Measurements from ENCODE around the gene SIDT2. TPM values are rescaled to one million over a fixed set of nuclear protein-coding genes. Genes with fewer than 3 reads are reported as not detected.
"Not testable (repeated sequence)": the region's sequence is repeated elsewhere in the genome, so short reads cannot be mapped to it uniquely, and the experiment has no call there.

SIDT2 gene
- 10 to 100 TPM; 21.5 to 26.0 TPM for total RNA-seq

GRCh38 chr11:117178210-117179034, at the start of gene SIDT2:
SIDT2 (plus strand) TSS chr11:117178743; CDS start chr11:117179264, 521 bp downstream.
- CTCF ChIA-PET, result interaction anchor here (0.7 to 5.1 kb wide), 7 partner anchors 12 to 52 kb away, joined by 3 to 61 read pairs (median 4); partner anchors contain the start of gene PAFAH1B2
- Mint-ChIP-seq H3K36me3 (no peaks in the 10 kb centered on the region), H3K9me3 (no peaks in the 10 kb centered on the region), H3K4me3 (peak within 1 kb of the TSS; percentile 92), H3K27ac (peak within 1 kb of the TSS; percentile 79), H3K27me3 (no peaks in the 10 kb centered on the region), H3K4me1 (ENCODE audit: low read depth) (peaks cover 29% of the 10 kb centered on the region)
- intact Hi-C loops (cut with micrococcal nuclease), result loop anchor here (1.0 kb wide), 2 partner anchors 34 to 52 kb away; partner anchors contain the start of gene PAFAH1B2
- POLR2A ChIA-PET, result interaction anchor here (0.8 to 2.9 kb wide), 6 partner anchors 25 to 80 kb away, joined by 3 to 23 read pairs (median 7); partner anchors contain the start of genes PAFAH1B2, PCSK7 and SIK3
- DNase-seq, result peak; percentile 94

GRCh38 chr11:117130396-117130795, 48.1 kb upstream of the SIDT2 start:
- H3K27ac Mint-ChIP-seq; H3K9me3 Mint-ChIP-seq; H3K27me3 Mint-ChIP-seq; DNase-seq; POLR2A ChIA-PET; H3K36me3 Mint-ChIP-seq; H3K4me3 Mint-ChIP-seq; H3K4me1 Mint-ChIP-seq (ENCODE audit: low read depth); CTCF ChIA-PET: not testable (repeated sequence)
- intact Hi-C loops (cut with micrococcal nuclease), result loop anchor here (5.0 kb wide), 1 partner anchor 77 kb away; no protein-coding TSS in a partner anchor

GRCh38 chr11:117130879-117131278, 47.7 kb upstream of the SIDT2 start:
- no peak overlapping the region for H3K27ac Mint-ChIP-seq
- H3K27me3 Mint-ChIP-seq, result peaks cover 2% of the 10 kb centered on the region
- H3K4me3 Mint-ChIP-seq, result no peak overlapping the region
- ChIA-PET POLR2A (no interaction called here), CTCF (no interaction called here)
- intact Hi-C loops (cut with micrococcal nuclease), result loop anchor here (5.0 kb wide), 1 partner anchor 76 kb away; no protein-coding TSS in a partner anchor
- no peak for DNase-seq
- H3K4me1 Mint-ChIP-seq (ENCODE audit: low read depth), result no peaks in the 10 kb centered on the region
- H3K9me3 Mint-ChIP-seq, result no peaks in the 10 kb centered on the region
- no peaks in the 10 kb centered on the region for H3K36me3 Mint-ChIP-seq

GRCh38 chr11:117134431-117134830, 44.1 kb upstream of the SIDT2 start:
- no peak overlapping the region for H3K4me3 Mint-ChIP-seq
- no peaks in the 10 kb centered on the region for H3K9me3 Mint-ChIP-seq
- intact Hi-C loops (cut with micrococcal nuclease), result loop anchor here (5.0 kb wide), 1 partner anchor 73 kb away; no protein-coding TSS in a partner anchor
- CTCF ChIA-PET, result no interaction called here
- no peaks in the 10 kb centered on the region for H3K36me3 Mint-ChIP-seq
- no peak overlapping the region for H3K27ac Mint-ChIP-seq
- DNase-seq, result no peak
- no peaks in the 10 kb centered on the region for H3K27me3 Mint-ChIP-seq
- no peaks in the 10 kb centered on the region for H3K4me1 Mint-ChIP-seq (ENCODE audit: low read depth)
- POLR2A ChIA-PET, result no interaction called here

GRCh38 chr11:117134979-117135378, 43.6 kb upstream of the SIDT2 start:
- H3K27me3 Mint-ChIP-seq; POLR2A ChIA-PET; CTCF ChIA-PET; H3K36me3 Mint-ChIP-seq; H3K4me1 Mint-ChIP-seq (ENCODE audit: low read depth); H3K4me3 Mint-ChIP-seq; DNase-seq; H3K27ac Mint-ChIP-seq; H3K9me3 Mint-ChIP-seq: not testable (repeated sequence)
- intact Hi-C loops (cut with micrococcal nuclease), result loop anchor here (5.0 kb wide), 1 partner anchor 72 kb away; no protein-coding TSS in a partner anchor

- H3K9me3 Mint-ChIP-seq, H3K27me3 Mint-ChIP-seq: not testable (repeated sequence)
Observed at GRCh38 chr11:117137223-117138086, 41.1 kb upstream of the SIDT2 start.

GRCh38 chr11:117143390-117143789, 35.2 kb upstream of the SIDT2 start:
- Mint-ChIP-seq H3K4me1 (ENCODE audit: low read depth) (peaks cover 36% of the 10 kb centered on the region), H3K9me3 (no peaks in the 10 kb centered on the region), H3K27ac (peak overlapping the region; percentile 90), H3K27me3 (no peaks in the 10 kb centered on the region), H3K36me3 (peaks cover 27% of the 10 kb centered on the region), H3K4me3 (peak overlapping the region; percentile 96)
- ChIA-PET CTCF (interaction anchor here (0.9 to 1.6 kb wide), 5 partner anchors 35 to 384 kb away, joined by 3 to 5 read pairs (median 4); partner anchors contain the start of gene SIDT2), POLR2A (interaction anchor here (0.9 to 2.7 kb wide), 5 partner anchors 23 to 370 kb away, joined by 3 to 23 read pairs (median 4); partner anchors contain the start of gene SIDT2)
- intact Hi-C loops (cut with micrococcal nuclease), result no loop called here
- peak; percentile 39 for DNase-seq

More at GRCh38 chr11:117137223-117138086, 41.1 kb upstream of the SIDT2 start:
- DNase-seq; H3K4me1 Mint-ChIP-seq (ENCODE audit: low read depth); intact Hi-C loops (cut with micrococcal nuclease); CTCF ChIA-PET; POLR2A ChIA-PET; H3K27ac Mint-ChIP-seq; H3K36me3 Mint-ChIP-seq; H3K4me3 Mint-ChIP-seq: not testable (repeated sequence)

GRCh38 chr11:117143871-117144476, 34.6 kb upstream of the SIDT2 start, which contains the start of gene PAFAH1B2:
PAFAH1B2 (plus strand) TSS chr11:117144287; CDS start chr11:117152448, 8,161 bp downstream.
- H3K27ac Mint-ChIP-seq, result peak within 1 kb of the TSS; percentile 90
- no peaks in the 10 kb centered on the region for H3K9me3 Mint-ChIP-seq
- peak; percentile 97 for DNase-seq
- intact Hi-C loops (cut with micrococcal nuclease), result loop anchor here (1.0 kb wide), 1 partner anchor 34 kb away; the partner anchor contains the start of gene SIDT2
- H3K4me1 Mint-ChIP-seq (ENCODE audit: low read depth), result peaks cover 37% of the 10 kb centered on the region
- CTCF ChIA-PET, result interaction anchor here (0.7 to 2.7 kb wide), 12 partner anchors 34 to 384 kb away, joined by 3 to 16 read pairs (median 4); partner anchors contain the start of genes APOA5, PCSK7 and SIDT2
- no peaks in the 10 kb centered on the region for H3K27me3 Mint-ChIP-seq
- peak within 1 kb of the TSS; percentile 96 for H3K4me3 Mint-ChIP-seq
- H3K36me3 Mint-ChIP-seq, result peaks cover 28% of the 10 kb centered on the region
- POLR2A ChIA-PET, result interaction anchor here (0.6 to 2.7 kb wide), 15 partner anchors 15 to 370 kb away, joined by 3 to 23 read pairs (median 4); partner anchors contain the start of genes CEP164 and SIDT2

GRCh38 chr11:117144477-117145392, 33.8 kb upstream of the SIDT2 start:
- peak overlapping the region; percentile 96 for H3K4me3 Mint-ChIP-seq
- peaks cover 29% of the 10 kb centered on the region for H3K36me3 Mint-ChIP-seq
- DNase-seq, result peak; percentile 58
- H3K9me3 Mint-ChIP-seq, result no peaks in the 10 kb centered on the region
- ChIA-PET CTCF (interaction anchor here (0.6 to 2.7 kb wide), 13 partner anchors 22 to 385 kb away, joined by 3 to 16 read pairs (median 3); partner anchors contain the start of genes APOA5, PCSK7 and SIDT2), POLR2A (interaction anchor here (0.6 to 2.7 kb wide), 15 partner anchors 14 to 371 kb away, joined by 3 to 23 read pairs (median 4); partner anchors contain the start of genes CEP164 and SIDT2)
- H3K4me1 Mint-ChIP-seq (ENCODE audit: low read depth), result peaks cover 40% of the 10 kb centered on the region
- intact Hi-C loops (cut with micrococcal nuclease), result loop anchor here (1.0 kb wide), 2 partner anchors 34 to 86 kb away; partner anchors contain the start of gene SIDT2
- H3K27ac Mint-ChIP-seq, result peak overlapping the region; percentile 87
- H3K27me3 Mint-ChIP-seq, result no peaks in the 10 kb centered on the region

GRCh38 chr11:117145393-117145761, 33.2 kb upstream of the SIDT2 start:
- intact Hi-C loops (cut with micrococcal nuclease), result loop anchor here (1.0 kb wide), 1 partner anchor 85 kb away; no protein-coding TSS in a partner anchor
- CTCF ChIA-PET, result interaction anchor here (0.6 to 2.7 kb wide), 7 partner anchors 22 to 362 kb away, joined by 3 to 16 read pairs (median 6); partner anchors contain the start of gene APOA5

More at GRCh38 chr11:117145393-117145761, 33.2 kb upstream of the SIDT2 start:
- peak; percentile 11 for DNase-seq
- Mint-ChIP-seq H3K9me3 (no peaks in the 10 kb centered on the region), H3K27ac (peak overlapping the region; percentile 87), H3K4me1 (ENCODE audit: low read depth) (peaks cover 43% of the 10 kb centered on the region), H3K4me3 (peak overlapping the region; percentile 96), H3K36me3 (peaks cover 31% of the 10 kb centered on the region), H3K27me3 (no peaks in the 10 kb centered on the region)
- POLR2A ChIA-PET, result interaction anchor here (0.7 to 2.7 kb wide), 4 partner anchors 33 to 53 kb away, joined by 3 to 23 read pairs (median 5); partner anchors contain the start of gene SIDT2

All from activated CD4-positive, alpha-beta memory T cell treated with anti-CD3 and anti-CD28 coated beads for 36 hours (primary cell).